ENCODE data around the gene CHD9NB.
"Not testable (repeated sequence)": the region's sequence is repeated elsewhere in the genome, so short reads cannot be mapped to it uniquely, and the experiment has no call there.

- not testable (repeated sequence) for TF ChIP-seq ZBTB21 (tag by site-specific recombination; IDR thresholded peaks at IDR 0.05); CTCF (tag by site-specific recombination; IDR thresholded peaks at IDR 0.05); ZNF654 (tag by site-specific recombination; IDR thresholded peaks at IDR 0.05; ENCODE audit: low read depth); PBX3 (CRISPR knock-in tag; IDR thresholded peaks at IDR 0.05); ZNF561 (tag by site-specific recombination; IDR thresholded peaks at IDR 0.05; ENCODE audit: borderline replicate concordance); ZNF660 (tag by site-specific recombination; IDR thresholded peaks at IDR 0.05); TCF7L2 (IDR thresholded peaks at IDR 0.05; ENCODE audit: borderline replicate concordance, low read depth, low read length); ZNF23 (tag by site-specific recombination; IDR thresholded peaks at IDR 0.05; ENCODE audit: borderline replicate concordance)
- TF ChIP-seq, protein P1, sequence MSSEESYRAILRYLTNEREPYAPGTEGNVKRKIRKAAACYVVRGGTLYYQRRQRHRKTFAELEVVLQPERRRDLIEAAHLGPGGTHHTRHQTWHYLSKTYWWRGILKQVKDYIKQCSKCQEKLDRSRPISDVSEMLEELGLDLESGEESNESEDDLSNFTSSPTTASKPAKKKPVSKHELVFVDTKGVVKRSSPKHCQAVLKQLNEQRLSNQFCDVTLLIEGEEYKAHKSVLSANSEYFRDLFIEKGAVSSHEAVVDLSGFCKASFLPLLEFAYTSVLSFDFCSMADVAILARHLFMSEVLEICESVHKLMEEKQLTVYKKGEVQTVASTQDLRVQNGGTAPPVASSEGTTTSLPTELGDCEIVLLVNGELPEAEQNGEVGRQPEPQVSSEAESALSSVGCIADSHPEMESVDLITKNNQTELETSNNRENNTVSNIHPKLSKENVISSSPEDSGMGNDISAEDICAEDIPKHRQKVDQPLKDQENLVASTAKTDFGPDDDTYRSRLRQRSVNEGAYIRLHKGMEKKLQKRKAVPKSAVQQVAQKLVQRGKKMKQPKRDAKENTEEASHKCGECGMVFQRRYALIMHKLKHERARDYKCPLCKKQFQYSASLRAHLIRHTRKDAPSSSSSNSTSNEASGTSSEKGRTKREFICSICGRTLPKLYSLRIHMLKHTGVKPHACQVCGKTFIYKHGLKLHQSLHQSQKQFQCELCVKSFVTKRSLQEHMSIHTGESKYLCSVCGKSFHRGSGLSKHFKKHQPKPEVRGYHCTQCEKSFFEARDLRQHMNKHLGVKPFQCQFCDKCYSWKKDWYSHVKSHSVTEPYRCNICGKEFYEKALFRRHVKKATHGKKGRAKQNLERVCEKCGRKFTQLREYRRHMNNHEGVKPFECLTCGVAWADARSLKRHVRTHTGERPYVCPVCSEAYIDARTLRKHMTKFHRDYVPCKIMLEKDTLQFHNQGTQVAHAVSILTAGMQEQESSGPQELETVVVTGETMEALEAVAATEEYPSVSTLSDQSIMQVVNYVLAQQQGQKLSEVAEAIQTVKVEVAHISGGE (tag by site-specific recombination; conservative IDR thresholded peaks at IDR 0.05; ENCODE audit: low read depth): not testable (repeated sequence)
These were observed 5.2 kb downstream of the CHD9NB start for GRCh38 chr16:53047515-53047914.

All from HEK293 (cell line).